Suprapubic skin (tissue), 3 donors: ENCODE measurements around the gene SNTN.

Experiments
- CTCF ChIP-seq, 2 donors: fragments of 200-600 bp in 1 of 2; fragments of 450-650 bp in 1 of 2; sonication (generic) in 1 of 2; IDR thresholded peaks; one replicate each; pipeline ENCODE4 v1.5.1; 2016 to 2019; ENCODE audit warnings: antibody characterized with exemption in 2 of 2, mild to moderate bottlenecking in 1 of 2, moderate library complexity in 1 of 2
- EP300 ChIP-seq: sonication (generic); formaldehyde crosslinking; IDR thresholded peaks from one replicate; pipeline ENCODE4 v1.6.1; 2017; ENCODE audit warnings: antibody characterized with exemption
- POLR2A ChIP-seq, 2 donors: fragments of 450-650 bp; IDR thresholded peaks; one replicate each; pipeline ENCODE4 v1.6.1; 2017; ENCODE audit warnings: antibody characterized with exemption in 2 of 2, mild to moderate bottlenecking in 2 of 2, moderate library complexity in 2 of 2

- no peak for TF ChIP-seq CTCF (IDR thresholded peaks at IDR 0.05)
- no peak for TF ChIP-seq EP300
- TF ChIP-seq POLR2A (IDR thresholded peaks at IDR 0.05): no peak
Observed at GRCh38 chr3:63656786-63657185, 4.3 kb downstream of the SNTN start.
